DMS 273 (cell line): ENCODE results near the gene CXCL11.
"Not testable (repeated sequence)": the region's sequence is repeated elsewhere in the genome, so short reads cannot be mapped to it uniquely, and the experiment has no call there.

Experiments used
- DNase-seq: peaks from one replicate; lab custom pipeline; 2025; ENCODE audit not compliant: unreplicated experiment; lab: John Stamatoyannopoulos, UW

The CXCL11 gene

GRCh38 chr4:76035799-76036380 lies at the start of gene CXCL11:
Gene CXCL11, minus strand, starts transcription at chr4:76036070. Its CDS starts 83 bp downstream, at chr4:76035987.
- DNase-seq: peak; percentile 43

DNA sequence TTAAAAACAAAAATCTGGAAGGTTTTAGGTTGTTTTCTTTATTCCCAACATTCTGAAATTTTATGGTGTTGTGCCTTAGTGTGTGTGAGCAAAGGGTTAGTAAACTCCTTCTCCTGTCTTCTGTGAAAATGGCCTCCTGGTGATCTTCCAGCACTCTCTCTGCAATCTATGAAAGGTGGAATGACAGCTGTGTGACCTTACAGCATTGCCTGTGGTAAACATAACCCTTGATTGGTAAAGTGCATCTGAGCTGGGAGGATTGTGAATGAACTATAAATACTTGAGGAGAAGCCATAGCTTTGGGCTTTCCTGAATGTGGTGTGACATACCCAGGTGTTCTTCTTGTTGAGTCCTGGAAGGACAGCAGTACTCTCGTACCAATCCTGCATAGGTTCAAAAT lies 48.7 kb upstream of the CXCL11 start:
- DNase-seq: no peak

- no peak for DNase-seq
These were observed 47.6 kb upstream of the CXCL11 start for GRCh38 chr4:76083386-76083988.

DNA sequence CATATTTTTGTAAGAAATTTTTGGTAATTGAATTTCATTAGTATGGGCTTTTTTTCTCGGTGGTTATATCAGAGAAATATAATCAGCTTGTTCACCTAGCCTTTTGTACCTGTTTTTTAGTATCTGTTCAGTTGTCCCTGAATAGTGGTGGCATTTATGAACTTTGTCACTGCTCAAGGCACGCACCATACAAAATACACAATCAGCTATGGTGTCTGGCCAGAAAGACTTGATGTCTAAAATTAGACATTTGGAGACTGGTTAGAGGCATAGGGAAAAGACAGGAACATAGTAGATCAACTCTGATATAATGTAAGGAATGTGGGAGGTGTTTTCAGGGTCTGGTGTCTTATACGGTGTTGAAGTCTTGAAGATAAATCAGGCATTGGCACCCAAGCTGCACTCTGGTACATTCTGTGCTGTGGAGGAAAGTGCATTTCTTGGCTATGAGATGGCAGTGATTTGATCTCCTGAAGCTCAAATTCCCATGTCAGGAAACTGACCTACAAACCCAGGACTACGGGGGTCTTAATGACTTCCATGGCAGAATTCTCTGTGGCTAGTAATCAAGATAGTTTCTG lies 42.3 kb upstream of the CXCL11 start:
- no peak for DNase-seq

- no peak for DNase-seq
These were observed 39.2 kb upstream of the CXCL11 start for GRCh38 chr4:76074993-76075600.

DNA sequence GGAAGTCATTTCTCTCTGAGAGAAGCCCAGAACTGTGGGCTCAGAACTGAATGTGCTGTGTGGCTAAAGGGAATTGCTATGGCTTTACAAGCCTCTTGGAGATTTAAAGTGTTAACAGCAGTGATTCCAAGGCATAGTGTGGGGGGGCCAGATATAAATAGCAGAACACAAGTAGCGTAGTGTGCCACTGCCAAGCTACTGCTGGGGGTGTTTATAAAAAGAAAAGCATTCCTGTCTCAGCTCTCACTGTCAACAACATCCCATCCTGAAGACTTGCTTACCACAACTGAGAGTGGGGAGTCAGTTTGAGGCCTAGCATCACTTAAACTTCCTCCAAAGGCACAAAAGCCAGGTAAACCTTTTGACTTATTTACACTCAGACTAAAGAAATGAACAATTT lies 38.6 kb upstream of the CXCL11 start, which contains the start of gene ART3:
ART3 (plus strand) TSS at position 242 of the 400 bp plus-strand sequence. CDS start 1,181 bp downstream, outside the sequence.
- no peak for DNase-seq

- no peak for DNase-seq
These were observed 36.9 kb upstream of the CXCL11 start for GRCh38 chr4:76072760-76073159.

DNA sequence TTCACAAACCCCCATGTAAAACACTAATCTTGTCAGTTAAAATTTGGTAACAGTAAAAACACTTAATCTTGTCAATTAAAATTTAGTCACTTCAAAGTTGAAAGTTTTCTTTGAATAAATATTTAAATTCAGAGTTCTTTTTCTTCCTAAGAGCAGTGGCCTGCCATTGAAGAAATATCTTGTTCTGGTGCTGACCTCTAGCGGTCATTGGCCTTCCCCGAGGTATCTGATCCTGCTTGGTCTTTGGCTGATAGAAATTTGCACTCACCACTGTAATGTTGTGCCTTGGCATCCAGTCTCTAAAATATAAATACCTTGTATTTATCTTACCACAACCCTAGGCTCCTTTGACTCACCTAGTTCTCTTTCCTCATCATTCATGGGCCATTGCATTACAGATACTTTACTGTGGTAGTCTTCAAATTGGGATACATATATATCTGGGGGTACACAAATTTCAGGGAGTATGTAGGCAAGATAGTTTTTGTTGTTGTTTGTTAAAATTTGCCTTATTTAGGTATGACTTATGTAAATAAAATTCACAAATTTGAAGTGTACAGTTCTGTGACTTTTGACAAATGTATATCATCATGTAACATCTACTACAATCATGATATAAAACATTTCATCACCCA lies 31.9 kb upstream of the CXCL11 start:
- DNase-seq: peak; percentile 80

- DNase-seq: no peak
These were observed 30.7 kb upstream of the CXCL11 start for GRCh38 chr4:76066546-76066945.

DNA sequence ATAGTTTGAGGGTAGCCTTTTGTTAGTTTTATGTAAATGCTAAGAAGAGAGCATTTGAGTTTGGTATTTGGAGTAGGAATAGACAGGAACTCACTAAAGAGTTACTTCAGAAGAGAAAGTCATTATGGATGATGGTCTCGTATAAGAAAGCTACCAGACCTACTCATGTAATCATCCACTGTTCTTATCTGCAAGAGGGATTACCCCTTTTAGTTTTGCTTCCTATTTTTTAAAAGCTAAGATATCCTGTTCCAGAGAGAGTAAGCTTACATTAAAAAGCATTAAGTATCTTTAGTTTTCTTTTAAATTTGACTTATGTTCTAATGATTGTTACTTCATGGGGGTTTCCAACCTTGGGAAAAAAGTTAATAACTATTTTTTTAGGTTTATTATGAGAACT lies 26.1 kb upstream of the CXCL11 start:
- no peak for DNase-seq

- no peak for DNase-seq
These were observed 25.6 kb upstream of the CXCL11 start for GRCh38 chr4:76061421-76061820.

DNA sequence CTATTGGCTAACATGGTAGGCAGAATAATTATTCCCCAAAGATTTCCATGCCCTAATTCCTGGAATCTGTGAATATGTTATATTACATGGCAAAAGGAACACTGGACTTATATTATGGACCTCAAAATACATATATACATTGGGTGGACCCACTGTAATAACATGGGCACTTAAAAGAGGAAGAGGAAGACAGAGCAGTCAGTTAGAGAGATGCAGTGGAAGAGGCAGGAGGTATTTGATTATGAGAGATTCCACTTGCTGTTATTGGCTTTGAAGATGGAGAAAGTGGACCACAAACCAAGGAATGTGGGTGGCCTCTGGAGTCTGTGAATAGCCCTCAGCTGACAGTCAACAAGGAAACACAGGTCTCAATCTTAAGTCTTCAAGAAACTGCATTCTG lies 24.6 kb upstream of the CXCL11 start:
- no peak for DNase-seq

DNA sequence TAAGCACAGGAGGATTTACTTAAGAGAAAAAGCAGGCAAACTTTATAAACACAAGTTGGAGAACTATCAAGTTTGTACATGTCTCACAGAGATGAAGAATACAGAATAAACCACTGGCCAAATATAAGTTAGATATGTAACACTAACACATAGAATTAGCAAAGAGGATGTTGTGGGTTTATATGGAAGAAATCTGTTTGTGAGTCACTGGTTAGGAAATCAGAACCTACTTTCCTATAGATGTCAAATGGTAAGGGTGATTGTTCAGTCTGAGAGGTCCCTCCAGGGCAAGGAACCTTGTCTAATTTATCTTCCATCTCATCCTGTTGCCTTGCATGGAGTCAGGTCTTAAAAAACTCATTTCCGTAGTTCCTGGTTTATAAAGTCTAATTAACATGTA lies 23.9 kb upstream of the CXCL11 start:
- DNase-seq: no peak

DNA sequence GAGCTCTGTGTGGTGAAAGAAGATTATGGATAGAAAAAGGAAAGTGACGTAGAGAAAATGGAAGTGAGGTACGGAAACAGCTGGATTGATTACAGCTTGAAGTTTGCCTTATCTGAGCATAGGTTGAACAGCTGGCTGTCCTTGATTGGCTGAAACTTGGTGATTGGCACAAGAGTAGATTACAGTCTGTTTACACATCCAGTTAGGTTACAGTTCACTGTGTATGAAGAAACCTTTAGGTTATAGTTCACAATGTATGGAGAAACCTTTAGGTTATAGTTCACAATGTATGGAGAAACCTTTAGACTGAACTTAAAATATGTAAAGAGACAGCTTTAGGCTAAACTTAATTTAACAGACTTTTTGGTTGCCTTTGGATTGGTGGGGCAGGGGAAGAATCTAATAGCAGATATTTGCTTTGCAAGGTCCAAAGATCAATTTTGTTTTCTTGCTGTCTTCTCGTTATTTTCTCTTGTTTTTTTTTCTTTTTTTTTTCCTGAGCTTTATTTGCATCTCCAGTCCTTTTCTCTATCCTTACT lies 23.1 kb upstream of the CXCL11 start:
- no peak for DNase-seq

GRCh38 chr4:76058302-76058701 lies 22.4 kb upstream of the CXCL11 start:
- no peak for DNase-seq

DNA sequence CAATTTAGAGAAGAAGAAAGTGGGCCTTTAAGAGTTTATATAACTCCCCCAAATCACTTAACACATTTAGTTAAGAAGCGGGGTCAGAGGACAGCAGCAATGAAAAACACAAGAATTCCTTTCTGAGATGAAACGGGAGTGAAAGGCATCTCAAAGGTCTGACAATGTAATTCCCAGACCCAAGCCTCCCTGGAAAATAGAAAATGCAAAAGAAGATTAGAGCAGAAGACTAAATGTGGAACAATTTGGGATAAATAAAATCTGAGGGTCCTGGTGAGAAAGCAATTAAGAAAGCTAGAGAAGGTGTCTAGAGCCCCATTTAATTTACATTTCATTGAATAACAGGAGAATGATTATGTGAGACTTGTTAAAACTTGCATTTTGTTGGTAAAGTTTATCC lies 19.6 kb upstream of the CXCL11 start:
- no peak for DNase-seq

- DNase-seq: no peak
These were observed 19.1 kb upstream of the CXCL11 start for GRCh38 chr4:76055016-76055415.

DNA sequence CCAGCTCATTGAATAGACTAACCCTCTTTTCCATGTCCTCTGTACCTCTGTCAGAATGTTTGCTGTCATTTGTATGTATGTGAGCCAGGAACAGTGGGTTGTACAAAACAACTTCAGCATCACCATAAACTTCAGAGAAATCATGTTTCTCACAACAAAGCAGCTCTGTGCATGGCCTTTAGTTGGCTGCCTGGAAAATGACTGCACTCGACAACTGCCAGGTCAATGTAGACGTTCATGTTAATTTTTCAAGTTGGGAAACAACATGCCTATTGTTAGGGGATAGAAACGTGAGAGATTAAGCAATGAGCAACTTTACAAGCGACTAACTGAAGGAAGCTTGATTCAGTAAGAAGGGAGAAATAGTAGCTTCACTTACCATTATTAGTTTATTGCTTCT lies 17.9 kb upstream of the CXCL11 start:
- DNase-seq: no peak

DNA sequence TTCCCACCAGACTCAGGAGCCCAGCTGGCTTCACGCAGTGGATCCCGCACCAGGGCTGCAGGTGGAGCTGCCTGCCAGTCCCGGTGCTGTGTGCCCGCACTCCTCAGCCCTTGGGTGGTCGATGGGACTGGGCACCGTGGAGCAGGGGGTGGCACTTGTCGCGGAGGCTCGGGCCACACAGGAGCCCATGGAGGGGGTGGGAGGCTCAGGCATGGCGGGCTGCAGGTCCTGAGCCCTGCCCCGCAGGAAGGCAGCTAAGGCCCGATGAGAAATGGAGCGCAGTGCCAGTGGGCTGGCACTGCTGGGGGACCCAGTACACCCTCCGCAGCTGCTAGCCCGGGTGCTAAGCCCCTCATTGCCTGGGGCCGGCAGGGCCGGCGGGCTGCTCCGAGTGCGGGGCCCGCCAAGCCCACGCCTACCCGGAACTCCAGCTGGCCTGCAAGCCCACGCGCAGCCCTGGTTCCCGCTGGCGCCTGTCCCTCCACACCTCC lies 14.7 kb upstream of the CXCL11 start:
- DNase-seq: not testable (repeated sequence)

- not testable (repeated sequence) for DNase-seq
These were observed 14.1 kb upstream of the CXCL11 start for GRCh38 chr4:76049860-76050416.

DNA sequence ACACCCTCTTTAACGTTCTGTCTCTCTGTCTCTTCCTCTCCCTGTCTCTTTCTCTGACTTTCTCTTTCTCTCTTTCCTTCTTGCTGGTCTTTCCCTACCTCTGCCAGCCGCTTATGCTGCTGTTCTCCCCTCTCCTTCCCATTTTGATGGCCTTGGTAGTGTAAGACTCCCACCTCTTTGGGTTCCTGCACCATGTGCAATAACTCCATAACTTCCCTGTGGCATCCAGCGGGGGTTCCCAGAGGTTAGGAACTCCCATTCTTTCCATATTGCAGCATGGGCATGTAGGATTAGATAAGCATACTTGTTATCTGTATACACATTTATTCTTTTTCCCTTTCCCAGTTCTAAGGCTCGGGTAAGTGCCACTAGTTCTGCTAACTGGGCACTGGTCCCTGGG lies 8.8 kb upstream of the CXCL11 start:
- not testable (repeated sequence) for DNase-seq
